Small intestine (tissue), 7 donors: ENCODE measurements around the gene RPS6KA5. TPM values are rescaled to one million over a fixed set of nuclear protein-coding genes. Genes with fewer than 3 reads are reported as not detected.

Experiments used
- DNase-seq, 2 donors: peaks; one replicate each; pipeline versions ENCODE4 v3.0.0 to v3.0.0-alpha.2; 2013
- FAIRE-seq: peaks from 2 replicates; lab custom pipeline; 2012; peaks lifted over from hg19 to GRCh38; lab: Jason Lieb, UNC
- H3K27ac ChIP-seq, 3 donors: one replicate each; pipeline ENCODE4 v1.5.1; 2013; ENCODE audit warnings: low read length in 2 of 3, mild to moderate bottlenecking in 2 of 3, control low read depth in 1 of 3, inconsistent platforms in 1 of 3, low read depth in 1 of 3, moderate library complexity in 1 of 3
- H3K27me3 ChIP-seq, 3 donors: one replicate each; pipeline ENCODE4 v1.6.1; 2013; ENCODE audit warnings: low read length in 3 of 3, inconsistent platforms in 1 of 3; ENCODE audit not compliant: control insufficient read depth in 3 of 3, insufficient read depth in 3 of 3
- H3K36me3 ChIP-seq, 3 donors: one replicate each; pipeline ENCODE4 v1.6.1; 2013; ENCODE audit warnings: low read length in 3 of 3, inconsistent platforms in 1 of 3, low read depth in 1 of 3, mild to moderate bottlenecking in 1 of 3, moderate library complexity in 1 of 3; ENCODE audit not compliant: control insufficient read depth in 3 of 3, insufficient read depth in 2 of 3
- H3K4me1 ChIP-seq, 3 donors: one replicate each; pipeline ENCODE4 v1.6.1; 2013; ENCODE audit warnings: low read length in 2 of 3, inconsistent platforms in 1 of 3, low read depth in 1 of 3, mild to moderate bottlenecking in 1 of 3, moderate library complexity in 1 of 3; ENCODE audit not compliant: control insufficient read depth in 3 of 3, insufficient read depth in 2 of 3
- H3K4me3 ChIP-seq, 3 donors: one replicate each; pipeline ENCODE4 v1.5.1; 2013; ENCODE audit warnings: low read length in 3 of 3, control low read depth in 1 of 3, inconsistent platforms in 1 of 3, low read depth in 1 of 3, mild to moderate bottlenecking in 1 of 3, moderate library complexity in 1 of 3
- H3K9me3 ChIP-seq, 2 donors: one replicate each; pipeline ENCODE4 v1.6.1; 2013; ENCODE audit warnings: low read depth in 1 of 2, low read length in 1 of 2; ENCODE audit not compliant: control insufficient read depth in 2 of 2, insufficient read depth in 1 of 2
- WGBS, 3 donors: extraction: QIAGEN DNeasy Blood & Tissue Kit; methylation state at CpG; one replicate each; pipeline ENCODE4 v1.1.7; 2013; 5-methylcytosine and 5-hydroxymethylcytosine counted together
- polyA plus RNA-seq, 4 donors: library from polyadenylated mRNA; stranded (reverse) in 3 of 4; unstranded in 1 of 4; fragments of 200-250 nt in 3 of 4; fragments of 120-200 nt in 1 of 4; gene quantifications; one replicate each; pipeline versions ENCODE4 v1.2.1 to v1.2.3, GENCODE V29; 2013
- donor health status: healthy with polysubstance abuse.
- donor health status: control.
- donor health status: control.
- donor health status: Bipolar disorder and iron deficiency.
- donor health status: healthy.

RPS6KA5 gene
- polyA plus RNA-seq, 4 donors = 1.9 to 9.5 (median 3.8) TPM

DNA sequence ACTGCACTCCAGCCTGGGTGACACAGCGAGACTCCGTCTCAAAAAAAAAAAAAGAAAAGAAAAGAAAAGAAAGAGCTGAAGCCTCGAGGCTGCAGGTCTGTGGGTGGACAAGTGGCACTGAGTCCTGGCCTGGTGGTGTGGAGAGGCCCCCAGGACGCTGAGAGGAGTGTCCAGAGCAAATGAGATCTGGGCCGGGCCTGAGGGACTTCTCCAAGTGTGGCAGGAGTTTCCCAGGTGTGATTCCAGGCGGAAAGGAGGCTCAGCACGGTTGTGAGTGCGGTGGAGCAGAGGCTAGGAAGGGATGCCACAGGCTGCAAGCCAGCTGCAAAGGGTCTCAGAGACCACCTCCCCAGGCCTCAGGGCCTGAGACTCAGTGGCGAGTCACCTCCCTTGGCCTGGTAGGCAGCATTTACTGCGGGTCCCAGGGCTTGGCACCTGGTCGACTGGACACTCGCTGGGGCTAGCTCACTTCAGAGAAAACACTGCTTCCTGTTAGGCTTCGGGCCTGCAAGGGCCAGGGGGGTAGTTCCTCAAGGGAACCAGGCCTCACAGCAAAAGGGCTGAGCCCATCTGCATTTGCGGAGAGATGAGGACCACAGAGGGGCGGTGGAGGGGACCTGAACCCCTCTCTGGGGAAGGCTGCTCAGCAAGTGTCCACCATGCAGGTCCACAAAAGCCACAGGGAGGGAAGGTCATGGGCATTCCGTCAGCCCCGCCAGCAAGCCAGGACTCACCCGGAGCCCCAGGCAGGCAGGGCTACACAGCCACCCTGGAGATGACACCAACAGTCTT is 256.0 kb downstream of the RPS6KA5 start:
- FAIRE-seq = no peak
- no peaks in the 10 kb centered on the region for H3K4me1 ChIP-seq
- no peaks in the 10 kb centered on the region for H3K27me3 ChIP-seq
- H3K9me3 ChIP-seq = no peaks in the 10 kb centered on the region
- no peak overlapping the region for H3K4me3 ChIP-seq
- peak overlapping the region in 1 of 3 donors; percentile 52 for H3K27ac ChIP-seq
- peaks cover 0 to 2% (median 0%) of the 10 kb centered on the region in 3 donors for H3K36me3 ChIP-seq
- 86 to 87% (median 86%) methylated on average over 17 to 18 of the region's 18 CpGs for WGBS, 3 donors
- DNase-seq = no peak

DNA sequence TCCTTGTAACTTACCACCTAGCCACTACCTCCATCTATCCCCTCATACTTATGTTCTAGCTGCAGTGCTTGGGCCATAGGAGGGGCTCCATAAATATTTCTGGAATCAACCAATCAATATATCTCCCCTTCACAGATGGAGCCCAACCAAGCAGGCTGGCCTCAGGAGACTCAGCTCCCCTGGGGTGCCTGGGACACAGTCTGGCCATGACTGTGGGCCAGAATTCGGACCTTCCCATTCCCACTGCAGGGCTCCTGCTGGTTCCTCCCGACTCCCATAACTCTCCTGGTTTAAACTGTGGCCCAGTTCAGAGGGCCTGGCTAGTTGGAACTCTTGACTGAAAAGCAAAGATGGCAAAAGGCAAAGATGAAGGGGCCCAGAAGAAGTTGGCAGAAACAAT is 257.2 kb downstream of the RPS6KA5 start:
- DNase-seq (no peak), FAIRE-seq (no peak)
- H3K4me1 ChIP-seq = no peaks in the 10 kb centered on the region
- H3K27me3 ChIP-seq = no peaks in the 10 kb centered on the region
- H3K36me3 ChIP-seq = peaks cover 0 to 2% (median 0%) of the 10 kb centered on the region in 3 donors
- H3K27ac ChIP-seq = peak overlapping the region in 1 of 3 donors; percentile 47
- no peak overlapping the region for H3K4me3 ChIP-seq
- WGBS, 3 donors = 76 to 92% (median 86%) methylated on average over 2 of the region's 2 CpGs
- H3K9me3 ChIP-seq = no peaks in the 10 kb centered on the region

DNA sequence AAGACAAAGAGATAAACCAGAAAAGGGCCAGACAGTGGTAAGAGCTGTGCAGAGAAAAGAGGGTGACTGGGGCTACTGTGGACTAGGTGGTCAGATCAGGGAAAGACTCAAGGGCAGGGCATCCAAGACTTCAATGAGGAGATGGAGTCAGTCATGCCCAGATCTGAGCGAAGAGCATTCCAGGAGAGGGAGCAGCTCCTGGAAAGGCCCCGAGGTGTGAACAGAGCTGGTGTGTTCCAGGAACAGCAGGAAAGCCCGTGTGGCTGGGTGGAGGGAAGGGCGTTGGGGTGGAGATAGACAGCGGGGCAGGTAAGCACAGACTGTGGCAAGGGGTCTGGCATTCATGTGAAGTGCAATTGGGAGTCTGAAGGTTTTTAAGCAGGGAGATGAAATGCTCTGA is 261.0 kb downstream of the RPS6KA5 start:
- DNase-seq (no peak), FAIRE-seq (no peak)
- Histone ChIP-seq H3K27me3 (no peaks in the 10 kb centered on the region), H3K9me3 (no peaks in the 10 kb centered on the region), H3K4me1 (no peaks in the 10 kb centered on the region), H3K36me3 (peaks cover 0 to under 1% (median 0%) of the 10 kb centered on the region in 3 donors), H3K27ac (no peak overlapping the region), H3K4me3 (no peak overlapping the region)
- WGBS, 3 donors = 75 to 84% (median 79%) methylated on average over 5 of the region's 5 CpGs

DNA sequence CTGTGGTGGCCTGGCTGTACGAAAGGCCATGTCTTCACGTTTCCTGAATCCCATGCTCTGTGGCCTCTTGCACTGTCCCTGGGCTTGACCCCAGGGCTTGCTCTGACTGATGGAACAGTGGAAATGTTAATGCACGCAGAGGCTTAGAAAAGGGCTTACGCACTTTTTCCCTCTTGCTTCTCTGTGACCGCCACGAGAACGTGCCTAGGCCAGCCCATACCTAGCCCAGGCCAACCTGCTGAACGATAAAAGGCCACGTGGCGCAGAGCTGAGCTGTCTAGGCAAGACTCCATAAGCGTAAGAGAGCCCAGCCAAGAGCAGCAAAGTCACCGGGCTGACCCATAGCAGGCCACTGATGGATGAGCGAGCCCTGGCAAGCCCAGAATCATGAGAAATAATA is 262.5 kb downstream of the RPS6KA5 start:
- Histone ChIP-seq H3K36me3 (no peaks in the 10 kb centered on the region), H3K27ac (no peak overlapping the region), H3K9me3 (no peaks in the 10 kb centered on the region), H3K27me3 (no peaks in the 10 kb centered on the region), H3K4me1 (no peaks in the 10 kb centered on the region), H3K4me3 (no peak overlapping the region)
- DNase-seq = no peak
- 83 to 94% (median 94%) methylated on average over 13 of the region's 13 CpGs for WGBS, 3 donors
- no peak for FAIRE-seq

Other genes with a start within 250 kb of the RPS6KA5 start
- gene TTC7B, start 244.2 kb downstream of the RPS6KA5 start, polyA plus RNA-seq = 1 to 10 TPM; 2.9 to 8.8 (median 4.3) TPM
- gene DGLUCY, start 53.4 kb upstream of the RPS6KA5 start, polyA plus RNA-seq = 10 to 100 TPM; 11.9 to 74.9 (median 30.2) TPM
- 1 to 10 TPM in 1 of 4 donors, under 1 TPM in 2, not detected in 1; 0.54 to 2.2 (median 0.78) TPM for gene GPR68, start 184.1 kb upstream of the RPS6KA5 start, polyA plus RNA-seq